Measurements from ENCODE around the gene EHMT1. TPM values are rescaled to one million over a fixed set of nuclear protein-coding genes. Genes with fewer than 3 reads are reported as not detected.
"Not testable (repeated sequence)": the region's sequence is repeated elsewhere in the genome, so short reads cannot be mapped to it uniquely, and the experiment has no call there.

The EHMT1 gene
- total RNA-seq, 2 experiments from 2014 or later, result 65.9 to 66.3 TPM

DNA sequence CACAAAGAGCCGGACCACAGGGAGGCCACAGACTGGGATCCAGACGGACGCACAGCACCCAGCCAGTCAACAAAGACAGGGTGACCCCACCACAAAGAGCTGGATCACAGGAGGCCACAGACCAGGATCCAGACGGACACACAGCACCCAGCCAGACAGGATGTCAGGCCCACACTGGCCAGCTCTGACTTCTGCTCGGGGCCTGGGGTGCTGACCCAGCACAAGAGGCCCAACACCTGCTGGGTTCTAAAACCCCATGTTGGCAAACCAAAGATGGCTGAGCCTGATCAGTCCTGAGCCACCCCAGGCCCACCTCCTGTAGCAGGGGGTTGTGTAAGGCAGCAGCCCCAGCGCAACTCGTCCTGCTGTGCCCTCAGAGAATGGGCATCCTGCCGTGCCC is 34.8 kb upstream of the EHMT1 start:
- no peak for DNase-seq
- H3K9me3 Mint-ChIP-seq, result no peaks in the 10 kb centered on the region
- no peaks in the 10 kb centered on the region for H3K27me3 Mint-ChIP-seq
- H3K4me1 Mint-ChIP-seq, result peaks cover 9% of the 10 kb centered on the region
- H3K27ac Mint-ChIP-seq, result no peak overlapping the region
- peaks cover 17% of the 10 kb centered on the region for H3K36me3 Mint-ChIP-seq
- no peak overlapping the region for H3K4me3 Mint-ChIP-seq

DNA sequence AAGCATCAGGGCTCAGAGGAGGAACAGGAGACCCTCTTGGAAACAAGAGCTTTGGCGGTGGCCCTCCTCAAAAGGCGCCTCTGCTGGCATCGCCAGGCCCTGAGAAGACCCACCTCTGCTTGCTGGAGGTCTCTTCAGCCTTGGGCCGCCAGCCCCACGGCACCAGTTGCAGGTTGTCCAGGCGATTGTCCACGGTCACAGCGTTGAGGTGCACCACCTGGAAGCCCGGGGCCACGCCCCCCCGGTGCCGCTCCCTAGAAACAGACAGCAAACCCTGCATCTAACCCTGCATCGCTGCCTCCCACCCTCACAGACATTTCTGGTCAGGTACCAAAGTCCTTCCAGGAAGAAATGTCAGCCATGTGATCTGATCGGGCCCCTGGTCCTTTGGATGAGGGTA is 32.0 kb upstream of the EHMT1 start:
- no peak overlapping the region for H3K4me3 Mint-ChIP-seq
- H3K9me3 Mint-ChIP-seq, result no peaks in the 10 kb centered on the region
- H3K27ac Mint-ChIP-seq, result no peak overlapping the region
- DNase-seq, result no peak
- peaks cover 8% of the 10 kb centered on the region for H3K4me1 Mint-ChIP-seq
- no peaks in the 10 kb centered on the region for H3K27me3 Mint-ChIP-seq
- H3K36me3 Mint-ChIP-seq, result peaks cover 19% of the 10 kb centered on the region

DNA sequence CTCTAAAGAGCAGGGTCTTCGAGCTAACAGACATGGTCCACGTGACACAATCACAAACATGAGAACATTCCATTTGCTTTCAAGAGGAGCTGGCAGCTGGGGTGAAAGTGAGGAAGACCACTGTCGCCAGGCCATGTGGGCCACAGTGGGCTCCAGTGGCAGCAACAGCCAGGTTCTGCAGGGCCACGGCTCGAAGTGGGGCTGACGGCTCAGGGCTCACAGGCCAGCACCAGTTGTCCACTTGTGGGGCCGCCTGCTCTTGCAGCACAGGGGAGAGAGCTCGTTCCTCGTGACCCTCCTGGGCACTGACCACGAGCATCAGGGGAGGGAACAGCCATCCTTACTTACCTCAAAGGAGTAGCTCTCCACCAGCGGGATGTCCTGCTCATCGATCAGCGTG is 30.5 kb upstream of the EHMT1 start:
- no peak for DNase-seq
- no peaks in the 10 kb centered on the region for H3K9me3 Mint-ChIP-seq
- H3K36me3 Mint-ChIP-seq, result peaks cover 19% of the 10 kb centered on the region
- H3K27me3 Mint-ChIP-seq, result no peaks in the 10 kb centered on the region
- H3K4me3 Mint-ChIP-seq, result peak overlapping the region; percentile 54
- H3K27ac Mint-ChIP-seq, result no peak overlapping the region
- peaks cover 8% of the 10 kb centered on the region for H3K4me1 Mint-ChIP-seq

DNA sequence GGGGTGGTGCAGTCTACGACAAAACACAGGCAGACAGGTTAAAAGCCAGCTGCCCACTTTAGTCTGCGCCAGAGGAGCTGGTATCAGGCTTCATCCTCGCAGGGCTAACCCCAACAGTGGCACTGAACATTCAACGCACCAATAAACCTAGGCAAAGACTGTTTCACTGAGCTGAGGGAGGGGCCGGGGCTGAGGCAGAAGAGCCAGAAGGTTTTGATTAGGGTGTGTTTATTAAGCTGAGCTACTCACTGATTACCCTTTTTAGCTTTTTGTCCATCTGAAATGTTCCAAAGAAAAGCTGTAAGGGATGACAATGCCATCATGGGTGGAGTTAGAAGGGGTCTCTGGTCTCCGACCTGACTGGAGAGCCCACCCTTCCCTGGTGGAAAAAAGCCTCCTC is 29.9 kb upstream of the EHMT1 start:
- H3K4me3 Mint-ChIP-seq, result peak overlapping the region; percentile 86
- peaks cover 8% of the 10 kb centered on the region for H3K4me1 Mint-ChIP-seq

DNA sequence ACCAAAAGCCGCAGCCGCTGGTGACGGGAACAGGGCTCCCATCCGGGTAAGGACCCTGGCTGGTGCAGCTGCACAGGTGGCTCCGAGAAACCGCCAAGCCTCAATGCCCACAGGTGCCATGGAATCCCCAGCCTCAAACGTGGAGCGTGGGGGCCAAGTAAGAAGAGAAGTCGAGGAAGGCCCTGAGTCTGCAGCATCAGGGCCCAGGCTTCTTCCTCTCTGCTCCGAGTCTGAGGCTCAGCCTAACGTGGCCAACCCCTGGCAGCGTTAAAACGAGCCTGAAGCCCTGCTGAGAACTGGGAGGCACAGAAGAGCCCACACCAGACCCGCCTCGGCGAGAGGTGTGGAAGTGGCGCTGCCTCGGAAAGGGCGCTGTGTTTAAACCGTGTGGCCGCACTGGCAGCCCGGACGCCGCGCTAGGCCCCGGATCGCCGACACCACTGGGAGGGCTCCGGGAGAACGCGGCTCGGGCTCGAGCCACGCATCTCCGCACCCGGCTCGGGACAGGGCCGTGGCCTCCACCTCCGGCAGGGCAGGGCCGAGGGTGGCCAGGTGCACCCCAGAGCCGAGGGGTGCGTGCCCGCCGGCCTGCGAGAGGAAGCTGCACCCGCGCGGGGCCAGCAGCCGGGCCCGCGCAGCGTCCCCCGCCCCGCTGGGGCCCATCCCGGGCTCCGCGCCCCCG is 29.2 kb upstream of the EHMT1 start:
- DNase-seq, result no peak
- Mint-ChIP-seq H3K27ac (peak overlapping the region; percentile 75), H3K27me3 (no peaks in the 10 kb centered on the region)

More for the DNA sequence above, 29.9 kb upstream of the EHMT1 start:
- no peak for DNase-seq
- Mint-ChIP-seq H3K9me3 (no peaks in the 10 kb centered on the region), H3K36me3 (peaks cover 19% of the 10 kb centered on the region), H3K27me3 (no peaks in the 10 kb centered on the region), H3K27ac (no peak overlapping the region)

DNA sequence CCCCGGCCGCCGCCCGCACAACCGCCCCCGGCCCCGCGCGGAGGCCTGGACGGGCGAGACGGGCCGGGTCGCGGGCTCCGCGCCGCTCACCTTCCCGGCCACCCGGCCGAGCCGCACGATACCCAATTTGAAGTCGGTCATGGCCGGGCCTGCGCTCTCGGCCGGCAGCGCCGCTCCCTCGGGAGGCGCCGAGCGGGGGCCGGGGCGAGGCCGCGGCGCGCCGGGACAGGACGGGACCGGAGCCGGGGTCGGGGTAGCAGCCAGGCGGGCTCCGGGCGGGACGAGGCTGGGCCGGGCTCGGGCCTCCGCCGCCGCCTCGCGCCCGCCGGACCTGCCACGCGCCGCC is 28.7 kb upstream of the EHMT1 start:
- H3K27ac Mint-ChIP-seq, result no peak overlapping the region
- peaks cover 16% of the 10 kb centered on the region for H3K36me3 Mint-ChIP-seq
- peaks cover 8% of the 10 kb centered on the region for H3K4me1 Mint-ChIP-seq
- no peak overlapping the region for H3K4me3 Mint-ChIP-seq
- no peaks in the 10 kb centered on the region for H3K9me3 Mint-ChIP-seq
- no peaks in the 10 kb centered on the region for H3K27me3 Mint-ChIP-seq
- no peak for DNase-seq

More for the DNA sequence above, 29.2 kb upstream of the EHMT1 start:
- Mint-ChIP-seq H3K36me3 (peaks cover 19% of the 10 kb centered on the region), H3K4me1 (peaks cover 8% of the 10 kb centered on the region), H3K4me3 (peak overlapping the region; percentile 86), H3K9me3 (no peaks in the 10 kb centered on the region)

DNA sequence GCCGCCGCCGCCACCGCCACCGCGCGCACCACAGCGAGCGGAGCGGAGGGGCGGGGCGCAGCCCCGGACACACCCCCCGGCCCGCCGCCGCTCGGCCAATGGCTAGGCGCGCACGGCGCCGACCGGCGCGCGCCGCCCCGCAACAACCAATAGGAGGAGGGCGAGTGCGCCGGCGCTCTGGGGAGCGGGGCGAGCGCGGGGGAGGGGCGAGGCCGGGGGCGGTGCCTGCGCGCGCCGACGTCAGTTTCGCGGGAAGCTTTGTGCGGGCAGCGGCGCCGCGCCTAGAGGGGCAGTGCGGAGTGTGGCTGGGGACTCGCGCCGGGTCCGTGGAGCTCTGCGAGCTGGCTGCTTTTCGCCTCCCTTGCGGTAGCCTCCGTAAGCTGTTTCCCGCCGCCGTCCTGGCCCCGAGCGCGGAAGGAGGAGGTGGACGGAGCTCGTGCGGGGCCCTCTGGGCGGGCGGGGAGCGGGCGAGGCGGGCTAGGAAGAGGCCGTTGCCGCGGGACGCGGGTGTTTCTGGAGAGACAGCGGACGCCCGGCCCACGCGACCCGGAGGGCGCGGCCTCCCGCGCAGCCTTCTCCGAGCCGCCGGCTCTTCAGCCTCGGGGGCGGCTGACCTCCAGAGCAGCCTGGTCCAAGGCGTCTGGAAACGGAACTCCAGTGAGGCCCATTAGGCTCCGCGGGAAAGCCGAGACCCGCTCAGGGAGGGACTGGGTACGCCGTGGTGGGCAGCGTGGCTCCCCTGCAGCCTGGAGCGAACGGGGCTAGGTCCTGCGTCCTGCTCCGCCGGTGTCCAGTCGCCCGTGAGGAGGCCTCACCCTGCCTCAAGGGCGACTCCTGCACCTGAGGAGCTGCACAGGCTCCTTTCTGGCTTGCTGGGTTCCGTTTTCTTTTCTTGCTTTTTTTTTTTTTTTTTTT is 28.1 kb upstream of the EHMT1 start, which contains the start of gene ZMYND19:
Gene ZMYND19, minus strand, starts transcription at position 44 of the 915 bp plus-strand sequence. CDS start 249 bp downstream, outside the sequence.
- peak; percentile 95 for DNase-seq
- Mint-ChIP-seq H3K36me3 (peaks cover 16% of the 10 kb centered on the region), H3K27me3 (no peaks in the 10 kb centered on the region), H3K4me3 (peak within 1 kb of the TSS; percentile 97), H3K27ac (peak within 1 kb of the TSS; percentile 93), H3K4me1 (peaks cover 8% of the 10 kb centered on the region), H3K9me3 (no peaks in the 10 kb centered on the region)

DNA sequence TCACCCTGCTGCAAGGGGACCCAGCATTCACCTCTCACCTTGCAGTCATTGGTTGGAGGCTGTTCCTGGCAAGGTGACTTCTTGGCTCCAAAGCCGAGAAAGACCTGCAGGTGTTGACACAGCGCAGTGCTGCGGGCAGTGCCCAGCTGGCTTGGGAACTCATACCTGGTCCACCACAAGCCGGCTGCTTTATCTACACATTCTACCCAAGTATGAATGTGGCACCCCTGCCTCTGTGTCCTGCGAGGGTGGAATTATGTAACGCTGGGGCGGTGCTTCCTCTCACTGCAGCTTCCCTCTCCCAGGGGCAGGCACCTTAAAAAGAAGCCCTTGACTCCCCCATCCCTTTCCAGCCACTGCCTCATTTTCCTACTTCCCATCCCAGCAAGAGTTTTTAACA is 26.0 kb upstream of the EHMT1 start:
- Mint-ChIP-seq H3K4me3 (no peak overlapping the region), H3K36me3 (peaks cover 8% of the 10 kb centered on the region), H3K4me1 (peaks cover 6% of the 10 kb centered on the region), H3K27ac (no peak overlapping the region), H3K9me3 (no peaks in the 10 kb centered on the region), H3K27me3 (no peaks in the 10 kb centered on the region)
- no peak for DNase-seq

DNA sequence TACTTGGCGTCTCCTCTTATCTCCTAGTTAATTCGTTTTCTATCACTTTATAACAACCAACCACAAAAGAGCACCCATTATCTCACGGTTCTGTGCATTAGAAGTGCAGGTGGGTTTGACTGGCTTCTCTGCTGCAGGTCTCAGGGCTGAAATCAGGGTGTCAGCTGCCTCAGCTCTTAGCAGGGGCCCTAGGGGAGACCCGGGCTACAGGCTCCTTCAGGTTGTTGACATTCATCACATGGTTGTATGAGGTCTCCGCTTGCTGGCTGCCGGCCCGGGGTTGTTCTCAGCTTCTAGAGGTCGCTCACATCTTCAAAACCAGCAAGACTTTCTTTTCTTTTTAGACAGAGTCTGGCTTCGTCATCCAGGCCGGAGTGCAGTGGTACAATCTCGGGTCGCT is 25.6 kb upstream of the EHMT1 start:
- H3K4me1 Mint-ChIP-seq, result peaks cover 3% of the 10 kb centered on the region
- peaks cover 4% of the 10 kb centered on the region for H3K36me3 Mint-ChIP-seq
- no peak for DNase-seq
- H3K27ac Mint-ChIP-seq, result no peak overlapping the region
- H3K27me3 Mint-ChIP-seq, result no peaks in the 10 kb centered on the region
- no peaks in the 10 kb centered on the region for H3K9me3 Mint-ChIP-seq
- H3K4me3 Mint-ChIP-seq, result no peak overlapping the region

DNA sequence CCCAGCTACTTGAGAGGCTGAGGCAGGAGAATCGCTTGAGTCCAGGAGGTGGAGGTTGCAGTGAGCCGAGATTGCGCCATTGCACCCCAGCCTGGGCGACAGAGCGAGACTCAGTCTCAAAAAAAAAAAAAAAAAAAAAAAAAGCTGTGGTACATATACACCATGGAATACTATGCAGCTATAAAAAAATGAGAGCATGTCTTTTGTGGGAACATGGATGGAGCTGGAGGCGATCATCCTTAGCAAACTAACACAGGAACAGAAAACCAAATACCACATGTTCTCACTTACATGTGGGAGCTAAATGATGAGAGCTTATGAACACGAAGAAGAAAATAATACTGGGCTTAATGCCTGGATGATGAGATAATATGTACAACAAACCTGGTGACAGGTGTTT is 22.2 kb upstream of the EHMT1 start:
- H3K4me3 Mint-ChIP-seq, H3K4me1 Mint-ChIP-seq, H3K36me3 Mint-ChIP-seq, H3K27ac Mint-ChIP-seq, H3K27me3 Mint-ChIP-seq, DNase-seq, H3K9me3 Mint-ChIP-seq: not testable (repeated sequence)

DNA sequence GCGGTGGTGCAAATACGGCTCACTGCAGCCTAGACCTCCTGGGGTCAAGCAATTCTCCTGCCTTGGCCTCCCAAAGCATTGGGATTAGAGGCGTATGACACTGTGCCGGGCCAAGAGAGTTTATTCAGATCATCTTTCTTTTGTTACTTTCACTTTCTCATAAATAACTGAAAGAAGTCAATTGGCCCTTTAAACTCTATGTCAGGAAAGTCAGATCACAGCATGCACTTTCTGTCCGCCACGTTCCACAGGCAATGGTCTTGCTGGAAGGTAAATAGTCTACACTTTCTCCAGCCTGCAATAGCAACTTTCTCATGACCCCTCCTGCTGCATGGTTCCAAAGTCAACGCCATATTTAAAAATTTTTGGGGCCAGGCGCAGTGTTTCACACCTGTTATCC is 19.9 kb upstream of the EHMT1 start:
- DNase-seq, result no peak
- Mint-ChIP-seq H3K4me3 (no peak overlapping the region), H3K4me1 (peaks cover 5% of the 10 kb centered on the region), H3K36me3 (no peaks in the 10 kb centered on the region), H3K27ac (no peak overlapping the region), H3K27me3 (no peaks in the 10 kb centered on the region), H3K9me3 (no peaks in the 10 kb centered on the region)

DNA sequence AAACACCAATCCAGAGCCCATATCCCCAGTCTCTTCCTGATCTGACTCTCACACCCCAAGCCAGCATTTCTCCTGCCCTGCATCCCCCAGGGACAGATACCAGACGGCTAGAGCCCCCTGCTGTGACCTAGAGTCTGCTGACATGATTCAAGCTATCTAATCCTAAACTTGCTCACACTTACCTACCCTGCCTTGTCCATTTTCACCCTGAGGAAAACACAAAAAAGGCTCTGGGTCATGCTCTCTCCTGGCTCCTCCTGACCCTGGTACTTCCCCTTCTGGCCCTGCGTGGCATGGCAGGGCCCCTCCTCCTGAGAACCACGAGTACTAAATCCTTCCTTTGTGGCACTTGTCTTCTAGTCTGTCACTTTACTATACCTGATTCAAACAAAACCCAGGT is 16.1 kb upstream of the EHMT1 start:
- Mint-ChIP-seq H3K27ac (no peak overlapping the region), H3K4me3 (no peak overlapping the region), H3K36me3 (no peaks in the 10 kb centered on the region), H3K4me1 (peaks cover 13% of the 10 kb centered on the region), H3K9me3 (no peaks in the 10 kb centered on the region), H3K27me3 (no peaks in the 10 kb centered on the region)
- no peak for DNase-seq

DNA sequence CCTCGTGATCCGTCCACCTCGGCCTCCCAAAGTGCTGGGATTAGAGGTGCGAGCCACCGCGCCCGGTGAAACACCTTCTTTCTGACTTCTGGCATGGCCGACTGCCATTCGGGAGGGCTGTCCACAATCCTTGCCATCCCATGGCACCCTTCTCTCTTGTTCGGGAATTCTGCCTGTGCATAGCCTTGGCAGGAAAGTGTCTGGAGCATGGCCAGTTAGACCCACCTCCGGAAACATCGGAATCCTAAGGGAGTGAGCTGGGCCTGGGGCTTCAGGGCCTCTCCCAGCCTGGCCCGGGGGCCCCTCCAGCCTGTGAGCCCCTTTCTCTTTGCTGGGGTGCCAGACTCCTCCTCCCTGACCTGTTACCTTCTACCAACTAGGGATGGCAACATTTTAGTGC is 14.9 kb upstream of the EHMT1 start:
- Mint-ChIP-seq H3K27me3 (no peaks in the 10 kb centered on the region), H3K36me3 (no peaks in the 10 kb centered on the region), H3K27ac (no peak overlapping the region), H3K4me1 (peaks cover 14% of the 10 kb centered on the region), H3K9me3 (no peaks in the 10 kb centered on the region), H3K4me3 (peak overlapping the region; percentile 26)
- no peak for DNase-seq

DNA sequence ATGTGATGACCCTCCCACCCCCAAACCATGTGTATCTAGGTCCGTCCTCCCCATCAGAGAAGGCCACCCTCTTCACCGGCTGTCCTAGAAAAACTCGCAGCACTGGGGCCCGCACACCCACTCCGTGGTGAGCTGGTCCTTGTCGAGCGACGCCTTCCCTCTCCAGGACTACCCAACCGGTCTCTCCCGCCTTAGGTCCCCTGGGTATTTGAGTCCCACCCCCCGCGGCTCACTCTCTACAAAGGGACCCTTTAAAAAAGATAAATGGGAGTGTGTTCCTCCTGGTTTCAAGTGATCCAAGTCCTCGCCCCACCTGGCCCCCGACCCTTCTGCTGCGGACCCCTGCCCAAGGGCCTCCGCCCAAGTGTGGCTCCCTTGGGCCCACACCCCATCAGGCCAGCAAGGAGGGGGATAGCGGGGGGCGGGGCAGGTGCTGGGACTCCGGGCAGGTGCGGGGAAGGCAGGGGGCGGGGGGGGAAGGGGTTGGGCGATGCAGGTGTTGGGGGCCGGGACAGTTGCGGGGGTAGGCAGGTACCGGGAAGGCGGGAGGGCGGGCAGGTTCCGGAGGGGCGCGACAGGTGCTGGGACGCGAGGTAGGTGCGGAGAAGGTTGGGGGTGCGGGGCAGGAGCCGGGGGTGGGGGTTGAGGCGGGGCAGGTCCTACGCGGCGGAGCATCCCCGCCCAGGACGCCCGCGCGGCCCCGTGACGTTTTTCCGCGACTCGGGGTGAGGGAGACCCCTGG is 14.3 kb upstream of the EHMT1 start:
- Mint-ChIP-seq H3K4me3 (peak overlapping the region; percentile 26), H3K4me1 (peaks cover 14% of the 10 kb centered on the region), H3K9me3 (no peaks in the 10 kb centered on the region), H3K27ac (no peak overlapping the region), H3K36me3 (no peaks in the 10 kb centered on the region), H3K27me3 (no peaks in the 10 kb centered on the region)
- DNase-seq, result no peak

Data from activated naive CD8-positive, alpha-beta T cell treated with anti-CD3 and anti-CD28 coated beads for 36 hours (primary cell).